Subcutaneous adipose tissue (tissue), 4 donors: ENCODE measurements around the gene LSM2. TPM values are rescaled to one million over a fixed set of nuclear protein-coding genes. Genes with fewer than 3 reads are reported as not detected.

Experiments used
- CTCF ChIP-seq: fragments of 450-650 bp; IDR thresholded peaks from one replicate; pipeline ENCODE4 v1.5.1; 2016; ENCODE audit warnings: low read depth, mild to moderate bottlenecking, control low read depth, antibody characterized with exemption, moderate library complexity
- total RNA-seq, 4 donors: library from RNA; depleted of rRNA; stranded (reverse); fragments of >200 nt; gene quantifications; one replicate each; pipeline ENCODE4 v1.1.0, GENCODE V29; 2016

The LSM2 gene
- total RNA-seq, 4 donors from 2014 or later = 14.3 to 27.5 (median 24.0) TPM

DNA sequence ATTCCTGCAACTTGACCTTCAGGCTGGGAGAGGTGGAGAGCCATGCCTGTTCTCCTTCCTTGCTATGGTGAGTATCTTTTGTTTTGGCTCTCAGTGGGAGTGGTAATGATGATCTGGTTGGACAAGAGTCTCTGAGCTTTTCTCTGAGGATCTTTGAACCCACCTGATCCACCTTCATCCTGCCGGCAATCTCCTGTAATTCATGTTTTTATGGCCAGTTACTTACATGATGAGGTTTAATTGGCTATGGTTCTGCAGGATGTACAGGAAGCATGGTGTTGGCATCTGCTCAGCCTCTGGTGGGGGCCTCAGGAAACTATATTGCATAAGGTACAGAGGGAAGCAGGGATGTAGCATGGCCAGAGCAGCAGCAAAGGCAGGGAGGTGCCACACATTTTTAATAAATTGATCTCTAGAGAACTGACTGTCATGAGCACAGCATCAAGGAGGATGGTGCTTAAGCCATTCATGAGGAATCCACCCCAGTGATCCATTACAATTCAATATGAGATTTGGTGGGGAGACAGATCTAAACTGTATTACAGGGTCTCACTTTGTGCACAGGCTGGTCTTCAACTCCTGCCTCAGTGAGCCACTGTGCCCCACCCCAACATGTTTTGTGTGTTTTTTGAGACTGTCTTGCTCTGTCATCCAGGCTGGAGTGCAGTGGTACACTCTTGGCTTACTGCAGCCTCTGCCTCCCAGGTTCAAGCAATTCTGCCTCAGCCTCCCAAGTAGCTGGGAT, 30.8 kb upstream of the LSM2 start:
- no peak for TF ChIP-seq CTCF

- TF ChIP-seq CTCF = no peak
Measured at GRCh38 chr6:31836474-31837368, 30.0 kb upstream of the LSM2 start.

DNA sequence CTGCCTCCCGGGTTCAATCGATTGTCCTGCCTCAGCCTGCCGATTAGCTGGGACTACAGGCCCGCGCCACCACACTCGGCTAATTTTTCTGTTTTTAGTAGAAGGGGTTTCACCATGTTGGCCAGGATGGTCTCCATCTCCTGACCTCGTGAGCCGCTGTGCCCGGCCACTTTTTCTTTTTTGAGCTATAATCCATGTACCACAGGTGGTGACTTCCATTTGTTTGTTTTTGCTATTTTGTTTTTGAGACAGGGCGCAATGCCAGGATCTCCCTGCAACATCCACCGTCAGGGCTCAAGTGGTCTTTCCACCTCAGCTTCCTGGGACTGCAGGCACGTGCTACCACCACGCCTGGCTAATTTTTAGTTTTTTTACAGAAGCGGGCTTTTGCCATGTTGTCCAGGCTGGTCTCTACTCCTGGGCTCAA, 29.3 kb upstream of the LSM2 start:
- TF ChIP-seq CTCF = no peak

DNA sequence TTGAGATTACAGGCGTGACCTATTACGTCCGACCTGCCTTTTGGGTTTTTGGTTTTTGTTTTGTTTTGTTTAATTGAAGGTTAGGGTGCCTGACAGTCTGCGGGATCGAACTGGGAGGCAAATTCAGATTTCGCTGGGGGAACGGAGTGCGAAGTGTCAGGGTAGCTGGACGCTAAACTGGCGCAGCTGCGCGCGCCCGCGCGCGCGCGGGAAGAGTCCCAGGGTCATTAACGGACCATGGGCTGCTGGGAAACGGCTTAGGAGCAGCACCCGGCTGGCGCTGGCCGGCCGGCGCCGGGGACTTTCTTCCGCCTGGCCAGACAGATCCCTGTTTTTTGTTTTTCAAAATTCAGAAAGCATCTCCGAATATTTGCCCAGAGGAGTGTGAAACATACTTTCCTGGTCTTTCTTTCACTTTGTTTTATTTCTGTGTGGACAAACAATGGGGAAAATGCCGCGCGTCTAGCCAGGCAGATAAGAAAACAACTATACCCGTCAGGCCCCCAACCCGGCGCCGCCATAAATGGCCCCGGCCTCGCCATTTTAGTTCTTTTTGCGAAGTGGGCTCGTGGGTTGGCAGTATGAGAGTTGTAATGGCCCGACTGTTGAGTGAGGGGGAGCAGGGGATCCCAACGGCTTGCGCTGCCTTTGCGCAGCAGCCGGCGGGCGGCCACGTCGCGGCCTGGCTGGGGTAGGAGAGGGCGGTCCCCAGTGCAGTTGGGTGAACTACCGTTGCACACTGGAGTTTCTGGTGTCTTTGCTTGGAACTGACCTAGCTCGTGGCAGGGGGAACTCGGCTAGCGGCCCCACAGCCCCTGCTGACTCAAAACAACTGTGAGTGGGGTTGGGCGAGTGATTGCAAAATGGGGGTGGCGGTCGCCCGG, 27.8 kb upstream of the LSM2 start:
- TF ChIP-seq CTCF = no peak

DNA sequence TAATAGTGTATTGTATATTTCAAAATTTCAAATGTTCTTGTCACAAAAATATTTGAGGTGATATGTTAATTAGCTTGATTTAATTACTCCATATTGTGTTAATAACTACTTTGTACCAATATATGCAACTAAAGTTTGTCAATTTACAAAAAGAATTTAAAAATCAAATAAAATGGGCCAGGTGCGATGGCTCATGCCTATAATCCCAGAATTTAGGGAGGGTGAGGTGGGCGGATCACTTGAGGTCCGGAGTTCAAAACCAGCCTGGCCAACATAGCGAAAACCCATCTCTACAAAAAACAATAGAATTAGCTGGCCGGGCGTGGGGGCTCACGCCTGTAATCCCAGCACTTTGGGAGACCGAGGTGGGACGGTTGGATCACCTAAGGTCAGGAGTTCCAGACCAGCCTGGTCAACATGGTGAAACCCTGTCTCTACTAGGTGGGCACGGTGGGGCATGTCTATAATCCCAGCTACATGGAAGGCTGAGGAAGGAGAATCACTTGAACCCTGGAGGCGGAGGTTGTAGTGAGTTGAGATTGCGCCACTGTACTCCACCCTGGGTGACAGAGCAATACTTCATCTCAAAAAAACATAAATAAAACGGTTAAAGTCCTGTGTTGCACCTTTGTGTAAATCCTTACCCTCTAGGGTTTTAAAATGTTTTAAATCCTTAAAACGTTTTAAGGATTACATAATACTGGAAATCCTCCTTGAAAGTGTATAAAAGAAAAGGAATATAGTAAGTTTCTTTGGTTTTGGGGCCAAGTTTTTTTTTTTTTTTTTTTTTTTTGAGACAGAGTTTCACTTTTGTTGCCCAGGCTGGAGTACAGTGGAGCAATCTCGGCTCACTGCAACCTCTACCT, 24.8 kb upstream of the LSM2 start:
- TF ChIP-seq CTCF = no peak

DNA sequence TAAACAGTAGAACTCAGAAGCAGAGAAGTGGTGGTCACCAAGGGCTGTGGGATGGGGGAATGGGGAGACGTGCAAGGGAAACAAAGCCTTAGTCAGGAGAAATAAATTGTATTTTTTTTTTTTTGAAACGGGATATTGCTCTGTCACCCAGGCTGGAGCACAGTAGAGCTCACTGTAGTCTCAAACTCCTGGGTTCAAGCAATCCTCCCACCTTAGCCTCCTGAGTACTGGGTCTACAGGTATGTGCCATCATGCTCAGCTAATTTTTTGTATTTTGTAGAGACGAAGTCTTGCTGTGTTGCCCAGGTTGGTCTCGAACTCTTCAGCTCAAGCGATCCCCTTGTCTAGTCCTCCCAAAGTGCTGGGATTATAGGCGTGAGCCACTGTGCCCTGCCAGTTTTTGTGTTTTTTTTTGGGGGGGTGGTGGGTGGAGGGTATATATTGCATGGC, 24.1 kb upstream of the LSM2 start:
- TF ChIP-seq CTCF = no peak
